Astrocyte of the spinal cord (primary cell): ENCODE data around the gene MYO7B.
"Not testable (repeated sequence)": the region's sequence is repeated elsewhere in the genome, so short reads cannot be mapped to it uniquely, and the experiment has no call there.

Experiments used
- DNase-seq: peaks from one replicate; pipeline ENCODE4 v3.0.0; 2011; ENCODE audit warnings: low read depth, low spot score
- H3K4me3 ChIP-seq: 2 replicates; pipeline ENCODE4 v1.5.1; 2011; ENCODE audit warnings: low read depth, mild to moderate bottlenecking, low read length, moderate library complexity
- CTCF ChIP-seq: IDR thresholded peaks from 2 replicates; pipeline ENCODE4 v1.5.1; 2012; ENCODE audit warnings: low read depth, mild to moderate bottlenecking, low read length, inconsistent platforms
- in situ Hi-C: cut with HindIII; loops from 2 replicates; pipeline ENCODE4 v1.10.0; 2017; ENCODE audit warnings: low sequenced_read_pairs

The MYO7B gene

GRCh38 chr2:127517465-127517864 is 18.0 kb upstream of the MYO7B start:
- H3K4me3 ChIP-seq = no peak overlapping the region
- no peak for TF ChIP-seq CTCF
- DNase-seq = no peak
- in situ Hi-C loops = no loop called here

GRCh38 chr2:127520424-127520823 is 15.1 kb upstream of the MYO7B start:
- no peak overlapping the region for H3K4me3 ChIP-seq
- DNase-seq = no peak
- TF ChIP-seq CTCF = no peak
- in situ Hi-C loops = no loop called here

- no peak for TF ChIP-seq CTCF
- DNase-seq = no peak
- no peak overlapping the region for H3K4me3 ChIP-seq
- in situ Hi-C loops = no loop called here
Observed at GRCh38 chr2:127523269-127523939, 12.1 kb upstream of the MYO7B start.

- in situ Hi-C loops, DNase-seq, H3K4me3 ChIP-seq: not testable (repeated sequence)
Observed at GRCh38 chr2:127524198-127524834, 11.2 kb upstream of the MYO7B start.

GRCh38 chr2:127525691-127526131 is 9.8 kb upstream of the MYO7B start:
- peak overlapping the region; percentile 97 for H3K4me3 ChIP-seq
- in situ Hi-C loops = no loop called here
- TF ChIP-seq CTCF = no peak
- peak; percentile 56 for DNase-seq

GRCh38 chr2:127526132-127527000 is 9.1 kb upstream of the MYO7B start, which contains the start of gene IWS1:
TSS of gene IWS1 (minus strand) at chr2:127526489. CDS start at chr2:127526208, 281 bp downstream.
- H3K4me3 ChIP-seq = peak within 1 kb of the TSS; percentile 97
- TF ChIP-seq CTCF = peak; percentile 20
- in situ Hi-C loops = no loop called here
- peak; percentile 98 for DNase-seq
